Right lung (tissue), 5 donors: Measurements from ENCODE around the gene PTGDS. TPM values are rescaled to one million over a fixed set of nuclear protein-coding genes. Genes with fewer than 3 reads are reported as not detected.
A peak's percentile ranks its signal among the peaks of the same experiment; 100 is the strongest.

ENCODE experiments used
- DNase-seq, 2 donors: peaks; one replicate each; pipeline ENCODE4 v3.0.0-alpha.2; 2013
- polyA plus RNA-seq, 5 donors: library from polyadenylated mRNA; unstranded; fragments of 120-200 nt; gene quantifications; one replicate each; pipeline versions ENCODE4 v1.2.1 to v1.2.3, GENCODE V29; 2013; ENCODE audit warnings: inconsistent platforms in 1 of 5, low replicate concordance in 1 of 5; ENCODE audit not compliant: insufficient read length in 5 of 5, insufficient read depth in 1 of 5

The PTGDS gene
- polyA plus RNA-seq, 5 donors: 21.1 to 66.2 (median 29.6) TPM

- no peak for DNase-seq
These were observed 43.7 kb downstream of the PTGDS start for GRCh38 chr9:137020771-137021567.

GRCh38 chr9:137021568-137021978 is 44.3 kb downstream of the PTGDS start:
- no peak for DNase-seq

- DNase-seq: no peak
These were observed 44.8 kb downstream of the PTGDS start for GRCh38 chr9:137021979-137022661.

GRCh38 chr9:137022662-137023008 is 45.3 kb downstream of the PTGDS start:
- no peak for DNase-seq

- DNase-seq: no peak
These were observed 45.9 kb downstream of the PTGDS start for GRCh38 chr9:137023157-137023556.

GRCh38 chr9:137023583-137023991 is 46.3 kb downstream of the PTGDS start:
- DNase-seq: no peak

- DNase-seq: no peak
These were observed 48.2 kb downstream of the PTGDS start for GRCh38 chr9:137025517-137025966.

GRCh38 chr9:137026384-137026783 is 49.1 kb downstream of the PTGDS start:
- DNase-seq: no peak

GRCh38 chr9:137026828-137027227 is 49.5 kb downstream of the PTGDS start:
- no peak for DNase-seq

GRCh38 chr9:137027369-137028262 is 50.3 kb downstream of the PTGDS start, which contains the start of gene ABCA2:
Gene ABCA2 (minus strand): TSS chr9:137028237. CDS start chr9:137028140, 97 bp downstream.
- no peak for DNase-seq

GRCh38 chr9:137028263-137029057 is 51.2 kb downstream of the PTGDS start:
- DNase-seq: peak; percentile 28 to 53

GRCh38 chr9:137029058-137029936 is 52.0 kb downstream of the PTGDS start:
- peak in 1 of 2 donors; percentile 36 for DNase-seq

GRCh38 chr9:137030006-137030405 is 52.7 kb downstream of the PTGDS start:
- DNase-seq: no peak

- no peak for DNase-seq
These were observed 53.5 kb downstream of the PTGDS start for GRCh38 chr9:137030538-137031527.
